GM23338 (cell line): ENCODE results near the gene ALDH1A2. TPM values are rescaled to one million over a fixed set of nuclear protein-coding genes. Genes with fewer than 3 reads are reported as not detected.

Source experiments
- ATAC-seq: fragments of 200-7000 bp; cut with Tn5 transposase; 3 replicates; pipeline ENCODE4 v1.9.1; 2020
- DNase-seq: peaks from one replicate; pipeline ENCODE4 v3.0.0-alpha.2; 2015; ENCODE audit warnings: low spot score
- H2AFZ ChIP-seq: fragments of 200-600 bp; sonication (generic); 2 replicates; pipeline ENCODE4 v1.8.0; 2016; ENCODE audit warnings: antibody characterized with exemption, mild to moderate bottlenecking, moderate library complexity
- H3F3A ChIP-seq: fragments of 200-600 bp; sonication (generic); replicated peaks from 2 replicates; pipeline ENCODE4 v1.8.0; 2017; ENCODE audit warnings: antibody characterized with exemption, mixed run types, low read depth
- H3K27ac ChIP-seq: fragments of 200-600 bp; sonication (generic); 2 replicates; pipeline ENCODE4 v1.6.1; 2016; ENCODE audit warnings: low read depth
- H3K27me3 ChIP-seq: fragments of 200-600 bp; sonication (generic); 2 replicates; pipeline ENCODE4 v1.8.0; 2016; ENCODE audit warnings: mild to moderate bottlenecking, mixed run types, moderate library complexity; ENCODE audit not compliant: insufficient read depth
- H3K36me3 ChIP-seq: fragments of 200-600 bp; sonication (generic); 2 replicates; pipeline ENCODE4 v1.8.0; 2016; ENCODE audit warnings: mild to moderate bottlenecking; ENCODE audit not compliant: insufficient read depth
- H3K4me1 ChIP-seq: fragments of 200-600 bp; sonication (generic); 2 replicates; pipeline ENCODE4 v1.8.0; 2016; ENCODE audit warnings: mild to moderate bottlenecking, moderate library complexity; ENCODE audit not compliant: insufficient read depth
- H3K4me2 ChIP-seq: fragments of 200-600 bp; sonication (generic); 2 replicates; pipeline ENCODE4 v1.7.1; 2017; ENCODE audit warnings: mixed run types
- H3K4me3 ChIP-seq: fragments of 200-600 bp; sonication (generic); 2 replicates; pipeline ENCODE4 v1.6.1; 2016; ENCODE audit warnings: mixed run types
- H3K79me2 ChIP-seq: fragments of 200-600 bp; sonication (generic); replicated peaks from 2 replicates; pipeline ENCODE4 v1.8.0; 2017; ENCODE audit warnings: mild to moderate bottlenecking; ENCODE audit not compliant: insufficient read depth
- H3K9me2 ChIP-seq: fragments of 200-600 bp; sonication (generic); 2 replicates; pipeline ENCODE4 v1.8.0; 2017; ENCODE audit not compliant: insufficient read depth
- H4K20me1 ChIP-seq: fragments of 200-600 bp; sonication (generic); replicated peaks from 2 replicates; pipeline ENCODE4 v1.8.0; 2017; ENCODE audit warnings: mild to moderate bottlenecking; ENCODE audit not compliant: insufficient read depth
- H3K27ac Mint-ChIP-seq: 2 replicates; pipeline ENCODE4 v1.8.0; 2020; ENCODE audit warnings: inconsistent platforms, mild to moderate bottlenecking, moderate library complexity, mixed read lengths
- H3K27me3 Mint-ChIP-seq: 3 replicates; pipeline ENCODE4 v1.8.0; 2022; ENCODE audit warnings: low read depth, mild to moderate bottlenecking, moderate library complexity, mixed read lengths, inconsistent platforms; ENCODE audit not compliant: insufficient read depth, poor library complexity
- H3K36me3 Mint-ChIP-seq: 3 replicates; pipeline ENCODE4 v1.8.0; 2021; ENCODE audit warnings: low read depth, mild to moderate bottlenecking, inconsistent platforms, moderate library complexity, mixed read lengths
- H3K4me1 Mint-ChIP-seq: 3 replicates; pipeline ENCODE4 v1.8.0; 2020; ENCODE audit warnings: mild to moderate bottlenecking, inconsistent platforms, mixed read lengths
- H3K4me3 Mint-ChIP-seq: 3 replicates; pipeline ENCODE4 v1.8.0; 2021; ENCODE audit warnings: moderate library complexity, mild to moderate bottlenecking, inconsistent platforms, mixed read lengths
- H3K9me3 Mint-ChIP-seq: 3 replicates; pipeline ENCODE4 v1.8.0; 2020; ENCODE audit warnings: moderate library complexity, mild to moderate bottlenecking, inconsistent platforms, mixed read lengths
- CREB1 ChIP-seq: fragments of 250-450 bp; sonication (Bioruptor Pico); IDR thresholded peaks from 2 replicates; pipeline ENCODE4 v1.5.0; 2020; ENCODE audit warnings: low read depth, mild to moderate bottlenecking, moderate library complexity
- EZH2 ChIP-seq: fragments of 200-600 bp; sonication (generic); IDR thresholded peaks from one replicate; pipeline ENCODE4 v1.8.0; 2017; ENCODE audit warnings: antibody characterized with exemption, mild to moderate bottlenecking, low read depth; ENCODE audit not compliant: unreplicated experiment
- EZH2phosphoT487 ChIP-seq: fragments of 200-600 bp; sonication (generic); IDR thresholded peaks from one replicate; pipeline ENCODE4 v1.8.1; 2018; ENCODE audit warnings: antibody characterized with exemption; ENCODE audit not compliant: unreplicated experiment
- JUNB ChIP-seq: IDR thresholded peaks from one replicate; pipeline ENCODE4 v1.6.1; 2016; ENCODE audit warnings: antibody characterized with exemption; ENCODE audit not compliant: unreplicated experiment
- NANOG ChIP-seq: IDR thresholded peaks from 2 replicates; pipeline ENCODE4 v1.6.1; 2016; ENCODE audit warnings: antibody characterized with exemption, borderline replicate concordance
- POLR2AphosphoS5 ChIP-seq: IDR thresholded peaks from 2 replicates; pipeline ENCODE4 v1.6.1; 2016; ENCODE audit warnings: antibody characterized with exemption, low read depth
- STAT1 ChIP-seq: IDR thresholded peaks from one replicate; pipeline ENCODE4 v1.6.1; 2016; ENCODE audit warnings: antibody characterized with exemption; ENCODE audit not compliant: unreplicated experiment
- ZNF114 ChIP-seq: fragments of 250-450 bp; sonication (Bioruptor Pico); IDR thresholded peaks from 2 replicates; pipeline ENCODE4 v1.5.0; 2020; ENCODE audit warnings: mild to moderate bottlenecking, moderate library complexity
- ZNF331 ChIP-seq: fragments of 250-450 bp; sonication (Bioruptor Pico); IDR thresholded peaks from 2 replicates; pipeline ENCODE4 v1.5.0; 2020; ENCODE audit warnings: low read depth, mild to moderate bottlenecking, moderate library complexity
- polyA plus RNA-seq: library from polyadenylated mRNA; unstranded; fragments of >200 nt; fragmentation: Nextera tagmentation; extraction: Ambion mirVana; gene quantifications from 2 replicates; pipeline ENCODE4 v1.2.1, GENCODE V29; 2016
- total RNA-seq: library from RNA; depleted of rRNA; stranded (reverse); fragments of >200 nt; shearing (Covaris generic); gene quantifications from 2 replicates; pipeline ENCODE4 v1.2.3, GENCODE V29; 2014
- TF ChIP-seq, protein P1 (sequence below), 2 experiments: fragments of 200-600 bp in 1 of 2; sonication (generic) in 1 of 2; conservative IDR thresholded peaks; 2 replicates each; pipeline versions ENCODE4 v1.5.1 to v1.6.1; 2016 to 2017; ENCODE audit warnings: antibody characterized with exemption in 2 of 2, low read depth in 2 of 2, mild to moderate bottlenecking in 2 of 2, moderate library complexity in 1 of 2
- TF ChIP-seq, protein P2 (sequence below): IDR thresholded peaks from one replicate; pipeline ENCODE4 v1.6.1; 2018; ENCODE audit warnings: antibody characterized with exemption; ENCODE audit not compliant: unreplicated experiment
- TF ChIP-seq, protein P3 (sequence below): IDR thresholded peaks from 2 replicates; pipeline ENCODE4 v1.6.1; 2016; ENCODE audit warnings: antibody characterized with exemption

The ALDH1A2 gene
- total and polyA plus RNA-seq, 2 experiments from 2014 or later, result 0.80 TPM; not detected in 1

DNA sequence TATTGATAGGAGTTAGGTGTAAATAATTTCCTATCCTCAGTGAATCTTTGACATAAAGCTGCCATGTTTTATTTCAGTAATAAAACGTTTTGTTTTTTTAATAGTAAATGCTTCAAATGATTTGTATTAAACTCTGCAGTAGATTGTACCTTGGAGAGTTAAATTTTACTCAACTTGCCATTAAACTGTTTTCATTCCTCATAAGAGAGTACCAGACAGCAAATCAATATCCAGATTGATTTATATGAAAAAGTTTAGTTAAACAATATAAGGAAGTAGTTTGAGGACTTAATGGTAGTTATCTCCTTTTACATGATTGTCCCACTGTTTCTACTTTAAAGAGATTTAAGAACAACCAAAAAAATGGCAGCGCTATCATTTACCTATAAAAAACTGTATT, 18.4 kb downstream of the ALDH1A2 start (continued):
- no peak for TF ChIP-seq ZNF331 (CRISPR knock-in tag)
- TF ChIP-seq, protein P1, sequence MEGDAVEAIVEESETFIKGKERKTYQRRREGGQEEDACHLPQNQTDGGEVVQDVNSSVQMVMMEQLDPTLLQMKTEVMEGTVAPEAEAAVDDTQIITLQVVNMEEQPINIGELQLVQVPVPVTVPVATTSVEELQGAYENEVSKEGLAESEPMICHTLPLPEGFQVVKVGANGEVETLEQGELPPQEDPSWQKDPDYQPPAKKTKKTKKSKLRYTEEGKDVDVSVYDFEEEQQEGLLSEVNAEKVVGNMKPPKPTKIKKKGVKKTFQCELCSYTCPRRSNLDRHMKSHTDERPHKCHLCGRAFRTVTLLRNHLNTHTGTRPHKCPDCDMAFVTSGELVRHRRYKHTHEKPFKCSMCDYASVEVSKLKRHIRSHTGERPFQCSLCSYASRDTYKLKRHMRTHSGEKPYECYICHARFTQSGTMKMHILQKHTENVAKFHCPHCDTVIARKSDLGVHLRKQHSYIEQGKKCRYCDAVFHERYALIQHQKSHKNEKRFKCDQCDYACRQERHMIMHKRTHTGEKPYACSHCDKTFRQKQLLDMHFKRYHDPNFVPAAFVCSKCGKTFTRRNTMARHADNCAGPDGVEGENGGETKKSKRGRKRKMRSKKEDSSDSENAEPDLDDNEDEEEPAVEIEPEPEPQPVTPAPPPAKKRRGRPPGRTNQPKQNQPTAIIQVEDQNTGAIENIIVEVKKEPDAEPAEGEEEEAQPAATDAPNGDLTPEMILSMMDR (conservative IDR thresholded peaks at IDR 0.05; ENCODE audit: low read depth in 2 of 2), result no peak
- no peak for TF ChIP-seq EZH2
- TF ChIP-seq ZNF114 (CRISPR knock-in tag), result no peak
- TF ChIP-seq POLR2AphosphoS5, result no peak
- TF ChIP-seq JUNB, result no peak
- no peak for TF ChIP-seq CREB1 (CRISPR knock-in tag)
- no peak for TF ChIP-seq STAT1
- TF ChIP-seq, protein P2, sequence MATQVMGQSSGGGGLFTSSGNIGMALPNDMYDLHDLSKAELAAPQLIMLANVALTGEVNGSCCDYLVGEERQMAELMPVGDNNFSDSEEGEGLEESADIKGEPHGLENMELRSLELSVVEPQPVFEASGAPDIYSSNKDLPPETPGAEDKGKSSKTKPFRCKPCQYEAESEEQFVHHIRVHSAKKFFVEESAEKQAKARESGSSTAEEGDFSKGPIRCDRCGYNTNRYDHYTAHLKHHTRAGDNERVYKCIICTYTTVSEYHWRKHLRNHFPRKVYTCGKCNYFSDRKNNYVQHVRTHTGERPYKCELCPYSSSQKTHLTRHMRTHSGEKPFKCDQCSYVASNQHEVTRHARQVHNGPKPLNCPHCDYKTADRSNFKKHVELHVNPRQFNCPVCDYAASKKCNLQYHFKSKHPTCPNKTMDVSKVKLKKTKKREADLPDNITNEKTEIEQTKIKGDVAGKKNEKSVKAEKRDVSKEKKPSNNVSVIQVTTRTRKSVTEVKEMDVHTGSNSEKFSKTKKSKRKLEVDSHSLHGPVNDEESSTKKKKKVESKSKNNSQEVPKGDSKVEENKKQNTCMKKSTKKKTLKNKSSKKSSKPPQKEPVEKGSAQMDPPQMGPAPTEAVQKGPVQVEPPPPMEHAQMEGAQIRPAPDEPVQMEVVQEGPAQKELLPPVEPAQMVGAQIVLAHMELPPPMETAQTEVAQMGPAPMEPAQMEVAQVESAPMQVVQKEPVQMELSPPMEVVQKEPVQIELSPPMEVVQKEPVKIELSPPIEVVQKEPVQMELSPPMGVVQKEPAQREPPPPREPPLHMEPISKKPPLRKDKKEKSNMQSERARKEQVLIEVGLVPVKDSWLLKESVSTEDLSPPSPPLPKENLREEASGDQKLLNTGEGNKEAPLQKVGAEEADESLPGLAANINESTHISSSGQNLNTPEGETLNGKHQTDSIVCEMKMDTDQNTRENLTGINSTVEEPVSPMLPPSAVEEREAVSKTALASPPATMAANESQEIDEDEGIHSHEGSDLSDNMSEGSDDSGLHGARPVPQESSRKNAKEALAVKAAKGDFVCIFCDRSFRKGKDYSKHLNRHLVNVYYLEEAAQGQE, result no peak
- TF ChIP-seq NANOG, result no peak

DNA sequence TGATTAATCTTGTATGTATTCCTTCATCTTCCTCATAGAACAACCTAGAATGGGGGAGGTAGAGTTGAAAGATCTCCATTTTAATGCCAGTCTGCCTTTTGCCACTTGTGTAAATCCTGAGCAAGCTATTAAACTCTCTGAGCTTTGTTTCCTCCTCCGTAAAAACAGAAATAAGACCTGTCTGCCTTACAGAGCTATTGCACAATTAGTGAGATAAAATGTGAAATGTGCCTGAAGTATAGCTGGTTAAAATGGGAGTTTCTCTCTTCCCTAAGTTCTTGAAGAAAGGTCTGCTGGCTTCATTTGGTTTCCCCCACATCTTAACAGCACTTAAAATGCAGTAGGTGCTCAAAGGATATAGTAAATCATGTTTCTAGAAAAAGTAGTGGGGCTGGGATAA, 19.0 kb downstream of the ALDH1A2 start:
- Mint-ChIP-seq H3K4me1 (peaks cover 17% of the 10 kb centered on the region), H3K36me3 (no peaks in the 10 kb centered on the region), H3K27ac (no peak overlapping the region), H3K4me3 (no peak overlapping the region), H3K9me3 (no peaks in the 10 kb centered on the region), H3K27me3 (peaks cover 2% of the 10 kb centered on the region)
- H3K4me3 ChIP-seq, result no peak overlapping the region
- no peaks in the 10 kb centered on the region for H3K79me2 ChIP-seq
- no peaks in the 10 kb centered on the region for H3K36me3 ChIP-seq
- no peak overlapping the region for H2AFZ ChIP-seq
- ATAC-seq (no peak), DNase-seq (no peak)
- H3K4me2 ChIP-seq, result no peak overlapping the region
- H3K27me3 ChIP-seq, result peaks cover 36% of the 10 kb centered on the region
- H3F3A ChIP-seq, result no peaks in the 10 kb centered on the region
- H3K27ac ChIP-seq, result no peak overlapping the region
- peaks cover 21% of the 10 kb centered on the region for H3K4me1 ChIP-seq
- H3K9me2 ChIP-seq, result no peaks in the 10 kb centered on the region; the same call in 1 of the 2 replicates
- H4K20me1 ChIP-seq, result no peaks in the 10 kb centered on the region
- TF ChIP-seq, protein P3, sequence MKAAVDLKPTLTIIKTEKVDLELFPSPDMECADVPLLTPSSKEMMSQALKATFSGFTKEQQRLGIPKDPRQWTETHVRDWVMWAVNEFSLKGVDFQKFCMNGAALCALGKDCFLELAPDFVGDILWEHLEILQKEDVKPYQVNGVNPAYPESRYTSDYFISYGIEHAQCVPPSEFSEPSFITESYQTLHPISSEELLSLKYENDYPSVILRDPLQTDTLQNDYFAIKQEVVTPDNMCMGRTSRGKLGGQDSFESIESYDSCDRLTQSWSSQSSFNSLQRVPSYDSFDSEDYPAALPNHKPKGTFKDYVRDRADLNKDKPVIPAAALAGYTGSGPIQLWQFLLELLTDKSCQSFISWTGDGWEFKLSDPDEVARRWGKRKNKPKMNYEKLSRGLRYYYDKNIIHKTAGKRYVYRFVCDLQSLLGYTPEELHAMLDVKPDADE, result no peak
- no peak for TF ChIP-seq EZH2
- TF ChIP-seq ZNF114 (CRISPR knock-in tag), result no peak
- TF ChIP-seq, protein P2, result no peak
- TF ChIP-seq, protein P1 (conservative IDR thresholded peaks at IDR 0.05; ENCODE audit: low read depth in 2 of 2), result no peak
- TF ChIP-seq EZH2phosphoT487, result no peak
- TF ChIP-seq JUNB, result no peak
- TF ChIP-seq POLR2AphosphoS5, result no peak
- no peak for TF ChIP-seq CREB1 (CRISPR knock-in tag)
- no peak for TF ChIP-seq ZNF331 (CRISPR knock-in tag)
- no peak for TF ChIP-seq NANOG
- TF ChIP-seq STAT1, result no peak
